ENCODE results near the gene ARHGAP26. TPM values are rescaled to one million over a fixed set of nuclear protein-coding genes. Genes with fewer than 3 reads are reported as not detected.
"Not testable (repeated sequence)": the region's sequence is repeated elsewhere in the genome, so short reads cannot be mapped to it uniquely, and the experiment has no call there.

ARHGAP26 gene
- polyA plus RNA-seq, 4 donors = 7.6 to 31.7 (median 11.5) TPM

DNA sequence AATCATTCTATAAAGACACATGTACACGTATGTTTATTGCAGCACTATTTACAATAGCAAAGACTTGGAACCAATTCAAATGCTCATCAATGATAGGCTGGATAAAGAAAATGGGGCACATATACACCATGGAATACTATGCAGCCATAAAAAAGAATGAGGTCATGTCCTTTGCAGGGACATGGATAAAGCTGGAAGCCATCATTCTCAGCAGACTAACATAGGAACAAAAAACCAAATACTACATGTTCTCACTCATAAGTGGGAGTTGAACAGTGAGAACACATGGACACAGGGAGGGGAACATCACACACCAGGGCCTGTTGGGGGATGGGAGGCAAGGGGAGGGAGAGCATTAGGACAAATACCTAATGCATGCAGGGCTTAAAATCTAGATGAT lies 230.4 kb downstream of the ARHGAP26 start:
- not testable (repeated sequence) for FAIRE-seq

DNA sequence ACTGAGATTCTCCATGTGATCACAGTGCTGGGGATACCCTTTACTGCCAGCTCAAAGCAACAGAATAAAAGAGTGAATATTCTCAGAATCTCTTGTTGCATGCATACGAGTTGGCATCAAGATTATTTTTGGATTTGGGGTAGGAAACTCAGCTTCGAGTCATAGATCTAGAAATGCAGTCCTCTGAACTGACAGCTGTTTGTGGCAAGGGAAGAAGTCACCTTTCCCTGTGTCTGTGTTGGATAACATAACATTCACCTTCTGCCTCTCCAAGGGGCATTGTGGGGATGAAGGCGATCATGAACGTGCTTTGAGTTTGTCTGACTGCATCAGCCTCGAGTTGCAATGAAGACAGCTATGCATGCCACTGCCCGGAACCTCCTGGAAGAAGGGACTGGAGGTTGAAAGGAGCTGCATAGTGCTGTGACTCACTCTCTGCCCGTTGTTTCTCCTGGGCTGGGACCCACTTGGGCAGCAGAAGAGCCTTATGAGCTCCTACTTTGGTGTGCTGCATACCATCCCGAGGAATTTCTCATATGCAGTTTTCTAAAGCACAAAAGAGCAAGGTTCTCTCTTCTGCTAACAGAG lies 231.7 kb downstream of the ARHGAP26 start:
- FAIRE-seq (no peak), DNase-seq (no peak)
- 59 to 82% (median 70%) methylated on average over 8 of the region's 8 CpGs for WGBS, 3 donors

More for the DNA sequence above, 230.4 kb downstream of the ARHGAP26 start:
- not testable (repeated sequence) for H3K27me3 ChIP-seq (ENCODE audit: control insufficient read depth in 3 of 3, insufficient read depth in 3 of 3, low read length in 3 of 3); H3K4me1 ChIP-seq (ENCODE audit: control insufficient read depth in 3 of 3, insufficient read depth in 2 of 3, low read depth in 1 of 3, low read length in 2 of 3); H3K4me3 ChIP-seq (ENCODE audit: low read depth in 1 of 3, low read length in 3 of 3); H3K27ac ChIP-seq (ENCODE audit: low read depth in 1 of 3, low read length in 2 of 3); H3K9me3 ChIP-seq (ENCODE audit: control insufficient read depth in 2 of 2, insufficient read depth in 1 of 2, low read depth in 1 of 2, low read length in 1 of 2); H3K36me3 ChIP-seq (ENCODE audit: control insufficient read depth in 3 of 3, insufficient read depth in 2 of 3, low read depth in 1 of 3, low read length in 3 of 3); DNase-seq
- 61 to 72% (median 68%) methylated on average over 1 of the region's 1 CpG for WGBS, 3 donors

DNA sequence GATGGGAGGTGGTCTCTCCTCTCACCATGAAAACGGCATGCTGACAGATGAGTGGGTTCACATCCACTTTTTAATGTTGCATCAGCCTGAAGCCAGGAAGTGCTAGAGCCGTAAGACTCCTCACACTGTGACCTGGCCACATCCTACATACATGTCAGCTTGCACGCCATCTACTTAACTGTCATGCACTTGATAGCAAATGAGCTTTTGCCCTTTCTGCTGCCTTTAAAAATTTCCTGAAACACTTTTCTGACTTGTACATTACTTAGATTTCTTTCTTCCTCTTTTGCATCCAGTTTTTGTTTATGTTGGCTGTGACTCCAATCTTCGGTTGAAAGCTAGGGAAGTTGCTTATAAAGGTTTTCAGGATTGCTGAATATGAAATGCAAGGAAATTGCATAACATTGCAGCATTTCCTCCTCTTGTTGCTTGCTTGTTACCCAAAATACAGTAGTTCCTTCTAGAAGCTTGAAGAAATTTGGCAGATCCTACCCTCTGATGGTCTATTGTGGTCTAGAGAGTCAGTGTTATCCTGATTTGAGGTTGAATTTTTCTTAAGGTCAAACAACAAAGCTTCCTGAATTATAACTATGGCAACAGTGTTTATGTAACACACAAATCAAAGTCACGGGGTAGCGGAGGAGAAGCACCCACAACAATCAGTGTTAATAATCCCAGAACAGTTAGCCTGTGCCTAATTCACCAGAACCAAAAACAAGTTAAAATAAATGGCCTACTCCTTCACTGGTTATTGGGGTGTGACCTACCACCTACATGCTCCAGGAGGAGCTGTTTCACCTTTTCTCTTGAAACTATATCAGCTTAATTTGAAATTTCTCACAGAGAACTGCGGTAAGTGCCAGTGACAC lies 232.5 kb downstream of the ARHGAP26 start:
- no peaks in the 10 kb centered on the region for H3K27me3 ChIP-seq (ENCODE audit: control insufficient read depth in 3 of 3, insufficient read depth in 3 of 3, low read length in 3 of 3)
- H3K4me1 ChIP-seq (ENCODE audit: control insufficient read depth in 3 of 3, insufficient read depth in 2 of 3, low read depth in 1 of 3, low read length in 2 of 3) = peaks cover 0 to 3% (median 0%) of the 10 kb centered on the region in 3 donors
- FAIRE-seq = no peak
- WGBS, 3 donors = 39 to 69% (median 57%) methylated on average over 7 of the region's 7 CpGs
- peak overlapping the region; percentile 41 to 86 (median 42) for H3K27ac ChIP-seq (ENCODE audit: low read depth in 1 of 3, low read length in 2 of 3)
- H3K4me3 ChIP-seq (ENCODE audit: low read depth in 1 of 3, low read length in 3 of 3) = no peak overlapping the region
- H3K9me3 ChIP-seq (ENCODE audit: control insufficient read depth in 2 of 2, insufficient read depth in 1 of 2, low read depth in 1 of 2, low read length in 1 of 2) = no peaks in the 10 kb centered on the region
- no peaks in the 10 kb centered on the region for H3K36me3 ChIP-seq (ENCODE audit: control insufficient read depth in 3 of 3, insufficient read depth in 2 of 3, low read depth in 1 of 3, low read length in 3 of 3)
- peak in 1 of 2 donors; percentile 50 for DNase-seq

More for the DNA sequence above, 231.7 kb downstream of the ARHGAP26 start:
- no peaks in the 10 kb centered on the region for H3K36me3 ChIP-seq (ENCODE audit: control insufficient read depth in 3 of 3, insufficient read depth in 2 of 3, low read depth in 1 of 3, low read length in 3 of 3)
- H3K4me1 ChIP-seq (ENCODE audit: control insufficient read depth in 3 of 3, insufficient read depth in 2 of 3, low read depth in 1 of 3, low read length in 2 of 3) = peaks cover 0 to 3% (median 0%) of the 10 kb centered on the region in 3 donors
- H3K27me3 ChIP-seq (ENCODE audit: control insufficient read depth in 3 of 3, insufficient read depth in 3 of 3, low read length in 3 of 3) = no peaks in the 10 kb centered on the region
- no peak overlapping the region for H3K4me3 ChIP-seq (ENCODE audit: low read depth in 1 of 3, low read length in 3 of 3)
- H3K27ac ChIP-seq (ENCODE audit: low read depth in 1 of 3, low read length in 2 of 3) = peak overlapping the region; percentile 2 to 81 (median 52)
- H3K9me3 ChIP-seq (ENCODE audit: control insufficient read depth in 2 of 2, insufficient read depth in 1 of 2, low read depth in 1 of 2, low read length in 1 of 2) = no peaks in the 10 kb centered on the region

DNA sequence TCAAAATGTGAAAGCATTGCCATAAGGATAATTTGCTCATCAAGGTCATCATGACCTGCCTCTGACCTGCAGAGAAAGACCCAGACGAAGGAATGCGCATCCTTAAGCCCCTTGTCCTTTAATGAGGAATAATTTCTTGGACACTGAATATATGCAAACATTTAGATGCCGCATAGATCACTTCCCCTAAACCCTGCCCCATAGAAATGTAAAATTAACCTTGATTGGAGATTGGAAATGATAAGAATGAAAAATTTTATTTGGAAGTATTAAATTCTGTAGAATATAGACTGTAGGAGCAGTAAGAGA lies 233.1 kb downstream of the ARHGAP26 start:
- 78 to 93% (median 85%) methylated on average over 3 of the region's 3 CpGs for WGBS, 3 donors
- no peak overlapping the region for H3K4me3 ChIP-seq (ENCODE audit: low read depth in 1 of 3, low read length in 3 of 3)
- no peak for FAIRE-seq

DNA sequence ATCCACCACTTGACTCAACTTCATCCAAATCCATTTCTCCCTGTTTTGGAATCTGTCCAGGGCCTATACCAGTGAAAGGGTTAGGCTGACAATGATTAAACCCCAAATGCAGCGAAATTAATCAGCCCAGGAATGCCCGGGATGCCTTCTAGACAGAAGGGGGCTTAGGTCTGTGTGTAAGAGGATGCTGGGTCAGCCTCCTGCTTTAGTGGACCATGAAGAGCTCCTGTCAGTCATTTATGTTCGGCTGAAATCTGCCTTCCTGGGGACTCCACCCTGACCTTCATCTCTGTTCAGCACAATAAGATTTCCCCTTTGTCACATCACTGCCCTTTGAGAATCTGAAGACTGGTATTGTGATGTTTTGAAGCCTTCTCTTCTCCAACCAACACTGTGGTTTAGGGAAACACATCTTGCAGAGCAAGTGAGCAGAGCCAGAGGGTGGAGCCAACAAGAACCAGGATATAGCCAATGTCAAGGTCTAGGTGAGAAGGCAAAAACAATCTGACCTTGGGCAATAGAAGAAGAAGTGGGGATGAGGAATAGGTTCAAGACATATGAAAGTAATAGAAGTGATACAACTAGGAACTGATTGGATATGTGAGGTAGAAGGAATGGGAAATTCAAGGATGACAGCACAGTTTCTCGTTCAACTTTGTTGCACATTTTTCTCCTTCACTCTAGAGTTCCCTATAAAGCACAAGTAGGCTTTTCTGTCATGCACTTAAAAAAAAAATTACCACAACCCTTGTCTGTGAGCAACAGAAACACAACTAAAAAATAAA lies 234.4 kb downstream of the ARHGAP26 start:
- no peak for DNase-seq
- Histone ChIP-seq H3K27me3 (ENCODE audit: control insufficient read depth in 3 of 3, insufficient read depth in 3 of 3, low read length in 3 of 3) (no peaks in the 10 kb centered on the region), H3K4me3 (ENCODE audit: low read depth in 1 of 3, low read length in 3 of 3) (no peak overlapping the region), H3K9me3 (ENCODE audit: control insufficient read depth in 2 of 2, insufficient read depth in 1 of 2, low read depth in 1 of 2, low read length in 1 of 2) (no peaks in the 10 kb centered on the region), H3K36me3 (ENCODE audit: control insufficient read depth in 3 of 3, insufficient read depth in 2 of 3, low read depth in 1 of 3, low read length in 3 of 3) (no peaks in the 10 kb centered on the region), H3K4me1 (ENCODE audit: control insufficient read depth in 3 of 3, insufficient read depth in 2 of 3, low read depth in 1 of 3, low read length in 2 of 3) (peaks cover 0 to 5% (median 3%) of the 10 kb centered on the region in 3 donors), H3K27ac (ENCODE audit: low read depth in 1 of 3, low read length in 2 of 3) (peak overlapping the region in 1 of 3 donors; percentile 24)
- no peak for FAIRE-seq
- WGBS, 3 donors = 59 to 80% (median 69%) methylated on average over 4 of the region's 4 CpGs

More for the DNA sequence above, 233.1 kb downstream of the ARHGAP26 start:
- Histone ChIP-seq H3K36me3 (ENCODE audit: control insufficient read depth in 3 of 3, insufficient read depth in 2 of 3, low read depth in 1 of 3, low read length in 3 of 3) (no peaks in the 10 kb centered on the region), H3K27ac (ENCODE audit: low read depth in 1 of 3, low read length in 2 of 3) (peak overlapping the region in 2 of 3 donors; percentile 42 to 86), H3K27me3 (ENCODE audit: control insufficient read depth in 3 of 3, insufficient read depth in 3 of 3, low read length in 3 of 3) (no peaks in the 10 kb centered on the region), H3K9me3 (ENCODE audit: control insufficient read depth in 2 of 2, insufficient read depth in 1 of 2, low read depth in 1 of 2, low read length in 1 of 2) (no peaks in the 10 kb centered on the region), H3K4me1 (ENCODE audit: control insufficient read depth in 3 of 3, insufficient read depth in 2 of 3, low read depth in 1 of 3, low read length in 2 of 3) (peaks cover 0 to 3% (median 2%) of the 10 kb centered on the region in 3 donors)
- DNase-seq = no peak

DNA sequence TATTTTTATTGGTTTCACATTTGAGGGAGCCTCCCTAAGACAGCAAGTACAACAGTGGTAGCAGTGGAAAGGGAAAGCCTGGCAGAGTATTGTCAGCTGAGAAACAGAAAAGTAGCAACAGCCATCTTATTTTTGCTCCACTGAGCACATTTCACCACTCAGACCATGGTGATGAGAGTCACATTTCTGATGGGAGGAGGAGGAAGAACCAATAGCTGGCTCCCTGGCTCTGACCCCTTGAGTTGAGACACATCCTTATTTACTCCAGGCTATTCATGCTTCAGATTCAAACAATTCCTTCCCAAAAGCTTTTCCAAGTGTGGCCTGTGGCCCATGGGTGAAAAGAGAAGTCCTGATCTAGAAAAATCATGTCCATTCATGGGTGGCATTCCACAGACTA lies 236.3 kb downstream of the ARHGAP26 start:
- Histone ChIP-seq H3K4me1 (ENCODE audit: control insufficient read depth in 3 of 3, insufficient read depth in 2 of 3, low read depth in 1 of 3, low read length in 2 of 3) (peaks cover 0 to 5% (median 3%) of the 10 kb centered on the region in 3 donors), H3K27ac (ENCODE audit: low read depth in 1 of 3, low read length in 2 of 3) (peak overlapping the region in 1 of 3 donors; percentile 11), H3K36me3 (ENCODE audit: control insufficient read depth in 3 of 3, insufficient read depth in 2 of 3, low read depth in 1 of 3, low read length in 3 of 3) (peaks cover 0 to 3% (median 3%) of the 10 kb centered on the region in 3 donors), H3K9me3 (ENCODE audit: control insufficient read depth in 2 of 2, insufficient read depth in 1 of 2, low read depth in 1 of 2, low read length in 1 of 2) (no peaks in the 10 kb centered on the region), H3K4me3 (ENCODE audit: low read depth in 1 of 3, low read length in 3 of 3) (no peak overlapping the region), H3K27me3 (ENCODE audit: control insufficient read depth in 3 of 3, insufficient read depth in 3 of 3, low read length in 3 of 3) (no peaks in the 10 kb centered on the region)
- FAIRE-seq (no peak), DNase-seq (no peak)

DNA sequence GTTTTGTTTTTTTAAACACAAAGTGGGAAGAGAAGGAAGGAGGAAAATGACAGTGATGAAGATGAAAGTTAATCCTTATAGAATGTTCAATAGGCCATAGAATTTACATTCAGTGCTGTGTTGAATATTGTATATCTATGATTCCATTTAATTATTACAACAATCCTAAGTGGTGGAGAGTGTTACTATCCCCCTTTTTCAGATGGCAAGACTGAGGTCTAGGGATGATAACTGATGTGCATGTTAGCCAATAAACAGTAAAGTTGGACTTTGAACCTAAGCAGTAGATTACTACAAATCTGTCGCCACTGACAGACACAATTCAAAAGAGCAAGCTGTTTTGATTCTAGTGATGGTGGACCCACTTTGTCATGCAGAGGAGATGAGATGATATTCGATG lies 237.9 kb downstream of the ARHGAP26 start:
- Histone ChIP-seq H3K36me3 (ENCODE audit: control insufficient read depth in 3 of 3, insufficient read depth in 2 of 3, low read depth in 1 of 3, low read length in 3 of 3) (peaks cover 0 to 3% (median 3%) of the 10 kb centered on the region in 3 donors), H3K27me3 (ENCODE audit: control insufficient read depth in 3 of 3, insufficient read depth in 3 of 3, low read length in 3 of 3) (no peaks in the 10 kb centered on the region), H3K27ac (ENCODE audit: low read depth in 1 of 3, low read length in 2 of 3) (no peak overlapping the region), H3K4me3 (ENCODE audit: low read depth in 1 of 3, low read length in 3 of 3) (no peak overlapping the region), H3K4me1 (ENCODE audit: control insufficient read depth in 3 of 3, insufficient read depth in 2 of 3, low read depth in 1 of 3, low read length in 2 of 3) (peaks cover 0 to 5% (median 0%) of the 10 kb centered on the region in 3 donors), H3K9me3 (ENCODE audit: control insufficient read depth in 2 of 2, insufficient read depth in 1 of 2, low read depth in 1 of 2, low read length in 1 of 2) (no peaks in the 10 kb centered on the region)
- WGBS, 3 donors = 54 to 82% (median 69%) methylated on average over 2 of the region's 2 CpGs
- FAIRE-seq = no peak
- DNase-seq = no peak

DNA sequence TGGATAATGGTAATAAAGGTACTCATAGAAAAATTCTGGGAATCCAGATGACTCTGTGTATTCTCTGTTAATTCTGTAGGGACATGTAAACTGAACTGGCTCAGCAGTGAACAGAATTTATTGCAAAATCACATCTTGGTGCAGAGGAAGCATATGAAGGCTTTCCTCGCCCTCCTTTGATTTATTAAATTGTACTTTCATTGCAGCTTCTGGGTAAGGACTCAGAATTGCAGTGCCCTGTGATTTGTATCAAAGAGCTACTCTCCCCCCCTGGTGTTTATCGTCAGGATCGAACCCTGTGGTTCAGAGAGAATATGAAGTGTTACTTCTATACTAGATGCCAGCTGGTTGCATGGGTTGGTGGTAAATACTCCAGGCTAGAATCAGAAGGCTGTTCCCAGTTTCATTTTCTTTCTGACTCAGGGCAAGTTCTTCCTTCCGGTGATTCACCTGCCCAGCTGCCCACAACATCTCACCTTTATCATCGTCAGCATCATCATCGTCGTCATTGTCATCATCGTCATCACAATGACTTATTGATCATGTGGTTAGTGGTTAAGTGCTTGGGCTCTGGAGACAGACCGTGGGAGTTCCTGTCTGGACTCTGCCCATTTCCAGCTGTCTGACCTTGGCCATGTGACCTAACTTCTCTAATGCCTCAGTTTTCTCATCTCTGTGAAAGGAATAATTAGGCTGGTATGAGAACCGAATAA lies 238.8 kb downstream of the ARHGAP26 start:
- DNase-seq (peak; percentile 25 to 60), FAIRE-seq (no peak)
- WGBS, 3 donors = 47 to 69% (median 57%) methylated on average over 10 of the region's 10 CpGs
- no peak overlapping the region for H3K4me3 ChIP-seq (ENCODE audit: low read depth in 1 of 3, low read length in 3 of 3)
- no peaks in the 10 kb centered on the region for H3K27me3 ChIP-seq (ENCODE audit: control insufficient read depth in 3 of 3, insufficient read depth in 3 of 3, low read length in 3 of 3)
- peaks cover 0 to 4% (median 3%) of the 10 kb centered on the region in 3 donors for H3K36me3 ChIP-seq (ENCODE audit: control insufficient read depth in 3 of 3, insufficient read depth in 2 of 3, low read depth in 1 of 3, low read length in 3 of 3)
- peaks cover 0 to 5% (median 0%) of the 10 kb centered on the region in 3 donors for H3K4me1 ChIP-seq (ENCODE audit: control insufficient read depth in 3 of 3, insufficient read depth in 2 of 3, low read depth in 1 of 3, low read length in 2 of 3)
- H3K9me3 ChIP-seq (ENCODE audit: control insufficient read depth in 2 of 2, insufficient read depth in 1 of 2, low read depth in 1 of 2, low read length in 1 of 2) = no peaks in the 10 kb centered on the region
- H3K27ac ChIP-seq (ENCODE audit: low read depth in 1 of 3, low read length in 2 of 3) = peak overlapping the region in 1 of 3 donors; percentile 19
